RPMI7951 (cell line): ENCODE data around the gene TOR1B. TPM values are rescaled to one million over a fixed set of nuclear protein-coding genes. Genes with fewer than 3 reads are reported as not detected.
"Not testable (repeated sequence)": the region's sequence is repeated elsewhere in the genome, so short reads cannot be mapped to it uniquely, and the experiment has no call there.

Source experiments
- DNase-seq: peaks from one replicate; pipeline ENCODE4 v3.0.0-alpha.2; 2012; ENCODE audit warnings: low read depth
- total RNA-seq: library from RNA; depleted of rRNA; stranded (reverse); fragments of >200 nt; shearing (Covaris generic); gene quantifications from 2 replicates; pipeline ENCODE4 v1.2.3, GENCODE V29; 2014; rRNA removed

Gene TOR1B, protein sequence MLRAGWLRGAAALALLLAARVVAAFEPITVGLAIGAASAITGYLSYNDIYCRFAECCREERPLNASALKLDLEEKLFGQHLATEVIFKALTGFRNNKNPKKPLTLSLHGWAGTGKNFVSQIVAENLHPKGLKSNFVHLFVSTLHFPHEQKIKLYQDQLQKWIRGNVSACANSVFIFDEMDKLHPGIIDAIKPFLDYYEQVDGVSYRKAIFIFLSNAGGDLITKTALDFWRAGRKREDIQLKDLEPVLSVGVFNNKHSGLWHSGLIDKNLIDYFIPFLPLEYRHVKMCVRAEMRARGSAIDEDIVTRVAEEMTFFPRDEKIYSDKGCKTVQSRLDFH
- 30.8 and 33.2 TPM in 2 replicates for total RNA-seq

GRCh38 chr9:129802833-129803675 lies at the start of gene TOR1B:
Gene TOR1B (plus strand): TSS chr9:129803184. CDS start chr9:129803213, 29 bp downstream.
- DNase-seq: peak; percentile 91

DNA sequence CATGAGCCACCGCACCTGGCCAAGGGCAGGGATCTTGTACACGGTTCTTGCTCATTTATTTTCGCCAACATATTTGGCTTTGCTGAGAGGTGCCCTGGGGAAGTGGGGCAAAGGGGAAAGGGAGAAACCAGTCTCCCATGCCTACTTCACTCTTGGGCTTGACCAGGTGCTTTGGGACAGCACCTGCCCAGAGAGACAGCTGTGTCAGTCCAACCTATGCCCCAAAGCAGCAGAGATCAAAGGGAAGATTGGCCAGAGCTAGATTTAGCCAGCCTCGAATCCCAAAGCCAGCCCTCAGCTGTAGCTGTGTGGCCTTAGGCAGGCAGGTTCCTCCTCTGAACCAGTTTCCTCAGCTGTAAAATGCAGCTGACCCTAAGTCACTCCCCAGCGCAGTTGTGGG lies 47.8 kb upstream of the TOR1B start:
- no peak for DNase-seq

GRCh38 chr9:129756191-129756590 lies 46.8 kb upstream of the TOR1B start:
- DNase-seq: no peak

GRCh38 chr9:129757045-129757444 lies 45.9 kb upstream of the TOR1B start:
- no peak for DNase-seq

GRCh38 chr9:129759319-129759718 lies 43.7 kb upstream of the TOR1B start:
- no peak for DNase-seq

DNA sequence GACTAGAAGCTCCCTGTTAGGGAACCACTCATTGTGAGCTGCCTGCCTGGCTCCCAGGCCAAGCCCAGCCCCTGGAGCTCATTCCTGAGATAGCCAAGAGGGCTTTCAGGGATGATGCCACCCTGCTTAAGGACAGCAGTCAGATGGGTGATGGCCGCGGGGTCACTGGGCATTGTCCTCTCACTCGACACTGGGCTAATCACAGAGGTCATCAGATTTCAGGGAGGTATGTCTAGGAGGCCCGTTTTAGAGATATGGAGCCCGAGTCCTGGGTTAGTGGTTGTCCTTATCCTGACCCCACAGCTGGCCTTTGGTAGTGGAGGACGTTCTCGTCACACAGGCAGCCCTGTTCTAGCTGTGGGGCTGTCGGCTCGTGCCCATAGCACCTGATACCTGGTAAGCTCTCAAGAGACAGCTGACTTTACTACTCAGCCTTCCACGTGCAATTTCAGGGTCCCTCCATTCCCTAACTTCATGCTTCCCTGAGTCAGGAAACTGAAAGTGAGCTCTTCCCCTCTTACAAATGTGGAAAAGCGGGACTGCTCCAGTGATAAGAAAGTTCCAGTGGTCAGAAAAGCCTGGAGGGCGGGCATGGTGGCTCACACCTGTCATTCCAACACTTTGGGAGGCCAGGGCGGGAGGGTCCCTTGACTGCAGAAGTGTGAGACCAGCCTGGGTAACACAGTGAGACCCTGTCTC lies 43.0 kb upstream of the TOR1B start:
- DNase-seq: no peak

DNA sequence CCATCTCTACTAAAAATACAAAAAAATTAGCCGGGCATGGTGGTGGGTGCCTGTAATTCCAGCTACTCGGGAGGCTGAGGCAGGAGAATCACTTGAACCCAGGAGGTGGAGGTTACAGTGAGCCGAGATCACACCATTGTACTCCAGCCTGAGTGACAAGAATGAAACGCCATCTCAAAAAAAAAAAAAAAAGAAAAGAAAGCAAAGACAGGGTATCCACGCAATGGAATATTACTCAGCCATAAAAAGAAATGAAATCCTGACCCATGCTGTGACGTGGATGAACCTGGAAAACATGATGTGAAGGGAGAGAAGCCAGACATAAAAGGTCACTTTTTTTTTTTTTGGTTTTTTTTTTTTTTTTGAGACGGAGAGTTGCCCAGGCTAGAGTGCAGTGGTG lies 42.2 kb upstream of the TOR1B start:
- not testable (repeated sequence) for DNase-seq

DNA sequence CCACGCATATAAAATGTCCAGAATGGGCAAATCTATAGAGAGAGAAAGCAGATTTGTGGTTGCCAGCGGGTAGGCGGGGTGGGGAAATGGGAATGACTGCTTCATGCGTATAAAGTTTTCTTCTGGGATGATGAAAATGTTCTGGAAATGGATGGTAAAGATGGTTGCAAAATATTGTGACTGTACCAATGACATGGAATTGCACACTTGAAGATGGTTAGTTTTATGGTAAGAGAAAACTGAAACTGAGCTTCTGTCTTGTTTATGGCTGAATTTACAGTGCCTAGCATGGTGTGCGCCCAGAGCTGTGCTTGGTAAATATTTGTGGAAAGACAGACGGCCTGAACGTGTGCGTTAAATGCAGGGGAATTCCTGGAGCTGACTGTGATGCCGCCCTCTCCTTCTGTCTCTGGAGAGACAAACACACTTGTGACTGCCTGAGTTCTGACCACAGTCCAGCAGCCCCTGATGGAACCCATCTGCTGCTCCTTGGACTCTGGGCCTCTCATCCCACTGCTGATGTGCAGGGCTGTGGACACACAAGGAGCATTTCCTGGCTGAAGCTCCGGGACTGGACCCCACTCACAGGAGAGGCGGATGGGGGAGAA lies 41.6 kb upstream of the TOR1B start:
- DNase-seq: peak; percentile 79

- DNase-seq: peak; percentile 86
These were observed 41.0 kb upstream of the TOR1B start for GRCh38 chr9:129761901-129762369.

DNA sequence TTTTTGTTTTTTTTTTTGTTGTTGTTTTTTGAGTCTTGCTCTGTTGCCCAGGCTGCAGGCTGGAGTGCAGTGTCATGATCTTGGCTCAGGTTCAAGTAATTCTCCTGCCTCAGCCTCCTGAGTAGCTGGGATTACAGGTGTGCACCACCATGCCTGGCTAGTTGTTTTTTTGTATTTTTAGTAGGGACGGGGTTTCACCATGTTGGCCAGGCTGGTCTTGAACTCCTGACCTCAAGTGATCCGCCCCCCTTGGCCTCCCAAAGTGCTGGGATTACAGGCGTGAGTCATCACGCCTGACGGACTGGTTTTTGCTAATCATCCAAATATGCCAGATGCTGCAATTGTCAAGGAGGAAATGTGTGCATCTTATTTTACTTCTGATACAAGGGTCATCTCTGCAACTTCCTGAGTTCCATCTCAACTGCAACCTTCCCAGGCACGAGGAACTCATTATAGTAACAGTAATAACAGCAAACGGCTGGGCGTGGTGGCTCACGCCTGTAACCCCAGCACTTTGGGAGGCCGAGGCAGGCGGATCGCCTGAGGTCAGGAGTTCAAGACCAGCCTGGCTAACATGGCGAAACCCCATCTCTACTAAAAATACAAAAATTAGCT lies 40.5 kb upstream of the TOR1B start:
- peak; percentile 94 for DNase-seq

DNA sequence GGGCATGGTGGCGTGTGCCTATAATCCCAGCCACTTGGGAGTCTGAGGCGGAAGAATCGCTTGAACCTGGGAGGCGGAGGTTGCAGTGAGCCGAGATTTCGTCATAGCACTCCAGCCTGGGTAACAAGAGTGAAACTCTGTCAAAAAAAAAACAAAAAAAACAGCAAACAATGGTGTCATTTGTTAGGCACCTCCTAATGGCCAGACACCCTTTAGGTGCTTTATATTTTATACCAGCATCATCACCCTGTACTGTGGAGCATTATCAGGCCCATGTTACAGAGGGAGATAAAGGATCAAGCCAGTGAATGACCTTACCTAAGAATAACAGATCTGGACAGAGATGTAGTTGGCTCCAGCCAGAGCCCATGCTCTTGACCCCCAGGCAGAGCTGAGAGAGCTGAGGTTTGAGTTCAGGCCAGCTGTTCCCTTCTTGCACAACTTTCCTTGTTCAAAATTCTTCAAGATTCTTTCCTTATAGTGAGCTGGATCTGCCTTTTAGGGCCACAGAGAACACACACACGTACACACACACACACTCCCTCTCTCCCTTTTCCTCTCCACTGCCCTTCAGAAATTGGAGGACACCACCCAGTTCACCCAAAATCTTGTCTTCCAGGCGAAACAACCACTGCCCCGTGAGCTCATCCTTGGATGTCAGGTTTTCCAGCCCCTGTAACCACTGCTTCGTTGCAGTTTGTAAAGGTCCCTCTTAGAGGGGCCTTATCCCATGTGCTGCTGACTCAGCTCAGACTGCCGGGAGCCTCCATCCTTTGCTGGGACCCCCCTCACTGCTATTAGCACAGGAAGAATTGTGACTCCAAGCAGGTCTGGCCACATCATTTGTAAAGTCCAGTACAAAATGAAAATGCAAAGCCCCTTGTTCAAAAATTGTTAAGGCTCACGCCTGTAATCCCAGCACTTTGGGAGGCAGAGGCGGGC lies 39.7 kb upstream of the TOR1B start:
- DNase-seq: peak; percentile 71

DNA sequence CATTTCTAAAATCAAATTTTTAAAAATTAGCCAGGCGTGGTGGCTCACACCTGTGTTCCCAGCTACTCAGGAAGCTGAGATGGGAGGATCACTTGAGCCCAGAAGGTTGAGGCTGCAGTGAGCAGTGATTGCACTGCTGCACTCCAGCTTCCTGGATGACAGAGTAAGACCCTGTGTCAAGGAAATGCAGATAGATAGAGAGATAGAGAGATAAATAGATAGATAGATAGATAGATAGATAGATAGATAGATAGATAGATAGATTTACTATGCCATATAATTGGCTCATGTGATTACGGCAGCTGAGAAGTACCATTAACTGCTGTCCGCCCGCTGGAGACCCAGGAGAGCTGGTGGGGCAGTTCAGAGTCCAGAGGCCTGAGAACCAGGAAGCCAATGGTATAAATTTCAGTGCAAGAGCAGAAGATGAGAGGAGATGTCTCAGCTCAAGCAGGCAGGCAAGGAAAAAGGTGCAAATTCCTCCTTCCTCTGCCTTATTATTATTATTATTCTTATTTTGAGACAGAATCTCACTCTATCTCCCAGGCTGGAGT lies 37.1 kb upstream of the TOR1B start:
- no peak for DNase-seq

GRCh38 chr9:129768486-129768885 lies 34.5 kb upstream of the TOR1B start:
- no peak for DNase-seq

GRCh38 chr9:129769669-129770068 lies 33.3 kb upstream of the TOR1B start:
- DNase-seq: no peak

- no peak for DNase-seq
These were observed 32.2 kb upstream of the TOR1B start for GRCh38 chr9:129770741-129771140.

GRCh38 chr9:129773262-129774048 lies 29.5 kb upstream of the TOR1B start:
- peak; percentile 96 for DNase-seq

GRCh38 chr9:129774791-129775447 lies 28.1 kb upstream of the TOR1B start:
- DNase-seq: no peak

- peak; percentile 16 for DNase-seq
These were observed 27.6 kb upstream of the TOR1B start for GRCh38 chr9:129775448-129775798.

DNA sequence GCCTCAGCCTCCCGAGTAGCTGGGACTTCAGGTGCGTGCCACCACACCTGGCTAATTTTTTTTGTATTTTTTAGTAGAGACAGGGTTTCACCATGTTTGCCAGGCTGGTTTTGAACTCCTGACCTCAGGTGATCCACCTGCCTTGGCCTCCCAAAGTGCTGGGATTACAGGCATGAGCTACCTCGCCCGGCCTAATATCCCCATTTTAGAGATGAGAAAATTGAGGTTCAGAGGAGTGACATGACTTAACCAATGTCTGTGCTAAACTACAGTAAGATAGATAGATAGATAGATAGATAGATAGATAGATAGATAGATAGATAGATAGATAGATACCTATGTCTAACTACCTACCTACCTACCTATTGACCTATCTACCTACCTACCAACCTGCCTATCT lies 26.9 kb upstream of the TOR1B start:
- DNase-seq: not testable (repeated sequence)
